SIG-M5 treated with dmso at 0.1 percent for 504 hours (cell line): Measurements from ENCODE around the gene SGK2.
"Not testable (repeated sequence)": the region's sequence is repeated elsewhere in the genome, so short reads cannot be mapped to it uniquely, and the experiment has no call there.

Source experiments
- DNase-seq: peaks from one replicate; lab custom pipeline; 2025; ENCODE audit not compliant: unreplicated experiment; lab: John Stamatoyannopoulos, UW

The SGK2 gene

DNA sequence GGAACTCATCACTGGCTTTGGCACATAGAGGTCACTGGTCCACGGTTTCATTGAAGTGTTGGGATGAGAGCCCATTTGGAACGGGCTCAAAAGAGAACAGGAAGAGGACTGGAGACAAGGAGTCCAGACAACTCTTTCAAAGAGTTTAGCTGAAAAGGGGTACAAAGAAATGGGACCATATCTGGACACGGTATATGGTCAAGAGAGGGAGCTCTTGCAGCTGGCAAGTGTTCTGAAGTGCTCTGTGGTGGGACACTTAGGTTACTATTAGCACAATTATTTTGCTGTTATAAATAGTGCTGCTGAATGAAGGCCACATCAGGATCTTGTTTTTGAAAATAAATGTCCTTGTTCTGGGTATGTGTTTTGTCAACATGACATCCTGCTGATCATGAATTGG lies 4.6 kb downstream of the SGK2 start:
- DNase-seq, result no peak

DNA sequence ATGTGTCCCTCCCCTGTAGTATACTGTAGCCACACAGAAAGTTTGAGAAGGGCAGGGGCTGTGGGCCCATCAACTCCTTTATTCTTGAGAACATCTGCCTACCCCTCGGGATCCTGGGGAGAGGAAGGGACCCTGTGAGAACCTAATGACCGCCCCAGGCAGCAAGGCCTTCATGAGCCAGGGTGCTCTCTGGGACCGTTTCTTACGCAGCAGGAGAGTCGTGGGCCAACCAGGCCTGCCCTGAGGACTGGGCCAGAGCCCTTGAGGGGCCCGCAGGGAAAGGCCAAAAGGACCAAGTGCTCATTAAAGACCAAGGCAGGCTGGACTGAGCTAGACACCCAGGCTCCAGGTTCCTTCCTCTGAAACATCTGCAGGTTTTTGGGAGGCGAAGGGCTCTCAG lies 5.2 kb downstream of the SGK2 start:
- no peak for DNase-seq

DNA sequence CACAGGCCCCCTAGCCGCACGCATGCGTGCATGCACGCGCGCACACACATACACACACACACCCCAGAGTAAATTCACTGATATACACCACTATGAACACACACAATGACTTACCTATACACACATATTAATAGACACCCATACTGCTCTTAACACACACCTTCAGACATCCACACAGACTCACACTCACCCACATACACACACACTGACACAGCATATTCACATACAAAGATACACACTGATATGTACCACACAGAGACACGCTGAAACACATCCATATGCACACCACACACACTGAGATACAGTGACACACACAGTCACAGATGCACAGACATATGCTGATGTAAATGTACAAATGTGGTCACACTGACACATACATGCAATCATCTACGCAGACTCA lies 5.6 kb downstream of the SGK2 start:
- DNase-seq, result no peak

DNA sequence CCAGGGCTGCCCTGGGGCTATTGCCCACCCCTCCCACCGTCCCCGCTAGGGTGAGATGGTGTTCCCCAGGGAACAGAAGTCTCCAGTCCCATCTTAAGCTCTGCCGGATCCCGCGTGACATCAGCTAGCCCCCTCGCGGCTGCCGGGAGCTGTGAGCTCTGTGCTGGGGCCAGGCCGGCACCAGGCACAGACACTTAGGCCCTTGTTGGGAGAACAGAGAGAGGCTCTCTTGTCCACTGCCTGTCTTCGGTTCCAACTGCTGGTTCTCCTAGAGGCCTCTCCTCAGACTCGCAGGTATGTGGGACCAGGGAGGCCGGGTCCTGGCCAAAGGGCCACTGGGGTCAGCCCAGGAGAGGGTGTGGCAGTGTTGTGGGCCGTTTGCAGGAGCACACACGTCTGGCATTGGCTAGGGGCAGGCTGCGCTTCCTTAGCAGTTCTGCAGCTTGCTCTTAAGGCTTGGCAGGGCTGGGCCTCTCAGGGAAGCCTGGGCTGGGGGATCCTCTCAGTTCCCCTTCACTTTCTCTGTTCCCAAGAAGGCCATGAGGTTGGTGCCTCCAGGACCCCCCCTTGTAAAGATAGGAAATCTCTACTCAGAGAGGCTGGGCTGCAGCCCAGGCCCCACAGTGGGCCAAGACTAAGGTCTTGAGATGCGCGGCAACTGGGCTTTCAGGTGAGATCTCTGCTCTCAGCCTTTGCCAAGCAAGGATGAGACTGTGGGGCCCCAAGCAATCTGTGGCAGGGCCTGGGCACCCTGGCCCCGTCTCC lies 6.3 kb downstream of the SGK2 start:
- no peak for DNase-seq

DNA sequence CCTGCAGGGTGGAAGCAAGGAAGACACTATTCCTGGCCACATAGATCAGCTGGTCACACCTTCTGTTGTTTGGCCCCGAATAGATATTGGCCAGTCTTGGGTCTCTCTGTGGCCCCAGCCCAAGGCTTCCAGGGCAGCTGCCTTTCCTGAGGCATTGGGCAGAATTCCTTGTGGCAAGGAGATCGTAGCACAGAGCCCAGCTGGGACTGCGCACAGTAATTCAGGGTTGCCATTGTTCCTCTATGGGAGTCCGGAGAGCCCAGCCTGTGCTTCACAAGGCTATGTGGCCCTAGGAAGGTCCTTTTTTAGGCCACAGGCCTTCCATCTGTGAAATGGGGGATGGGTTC lies 6.9 kb downstream of the SGK2 start:
- no peak for DNase-seq

DNA sequence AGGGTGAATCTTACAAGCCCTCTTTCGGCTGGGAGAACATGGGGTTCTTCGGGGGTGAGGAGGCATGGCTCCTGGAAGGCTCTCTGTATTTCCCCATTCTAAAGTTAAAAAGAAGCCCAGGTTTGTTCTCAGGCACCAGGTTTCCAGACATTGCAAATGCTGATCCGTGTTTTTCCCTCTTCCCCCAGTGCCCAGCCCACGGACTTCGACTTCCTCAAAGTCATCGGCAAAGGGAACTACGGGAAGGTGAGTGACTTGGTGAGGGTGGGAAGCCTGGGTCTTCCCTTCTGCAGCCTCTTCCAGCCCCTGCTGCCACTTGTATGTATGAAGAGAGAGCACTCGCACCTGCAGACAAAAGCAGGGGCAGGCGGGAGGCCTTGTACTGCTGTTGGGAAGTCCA lies 8.7 kb downstream of the SGK2 start:
- DNase-seq, result no peak

DNA sequence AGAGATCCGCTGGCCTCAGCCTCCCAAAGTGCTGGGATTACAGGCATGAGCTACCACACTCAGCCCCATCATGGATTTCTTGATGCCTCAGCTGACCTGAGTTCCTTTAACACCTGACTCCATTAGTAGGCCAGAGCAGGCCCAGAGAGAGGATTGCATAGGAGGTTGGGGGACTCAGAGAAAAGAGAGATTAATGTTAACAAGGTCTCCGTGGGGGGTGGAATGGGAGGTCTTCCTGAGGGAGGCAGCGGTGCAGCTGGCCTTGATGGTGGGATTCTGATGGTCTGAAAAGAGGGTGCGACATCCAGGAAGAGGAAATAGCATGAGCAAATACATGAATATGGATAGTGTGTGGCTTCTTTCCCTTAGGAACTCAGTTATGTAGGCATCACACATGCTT lies 9.9 kb downstream of the SGK2 start:
- DNase-seq, result no peak

DNA sequence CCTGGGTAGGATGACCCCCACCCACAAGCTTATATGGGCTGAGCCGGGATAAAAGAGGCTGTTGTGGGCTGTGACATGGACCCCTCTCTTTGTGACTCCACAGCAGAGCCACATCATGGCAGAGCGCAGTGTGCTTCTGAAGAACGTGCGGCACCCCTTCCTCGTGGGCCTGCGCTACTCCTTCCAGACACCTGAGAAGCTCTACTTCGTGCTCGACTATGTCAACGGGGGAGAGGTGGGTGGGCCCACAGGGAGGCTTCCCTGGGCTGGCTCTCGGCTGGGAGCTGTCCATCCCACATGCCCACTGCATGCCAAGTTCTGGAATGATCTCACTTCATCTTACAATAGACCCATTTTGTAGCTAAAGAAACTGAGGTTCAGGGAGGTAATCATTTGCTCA lies 10.5 kb downstream of the SGK2 start:
- DNase-seq, result no peak

DNA sequence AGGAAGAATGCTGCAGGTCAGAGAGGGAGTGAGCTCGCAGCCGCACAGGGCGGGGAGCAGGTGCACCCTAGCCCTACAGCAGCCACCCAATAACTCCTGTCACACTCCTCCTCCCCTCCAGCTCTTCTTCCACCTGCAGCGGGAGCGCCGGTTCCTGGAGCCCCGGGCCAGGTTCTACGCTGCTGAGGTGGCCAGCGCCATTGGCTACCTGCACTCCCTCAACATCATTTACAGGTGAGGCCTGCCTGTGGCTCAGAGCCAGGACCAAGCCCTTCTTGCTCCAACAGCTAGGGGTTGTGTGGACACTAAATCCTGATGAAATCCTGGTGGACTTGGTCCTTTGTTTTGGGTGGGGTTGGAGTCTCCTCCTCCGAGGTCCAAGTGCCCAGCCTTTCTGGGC lies 11.7 kb downstream of the SGK2 start:
- DNase-seq, result no peak

DNA sequence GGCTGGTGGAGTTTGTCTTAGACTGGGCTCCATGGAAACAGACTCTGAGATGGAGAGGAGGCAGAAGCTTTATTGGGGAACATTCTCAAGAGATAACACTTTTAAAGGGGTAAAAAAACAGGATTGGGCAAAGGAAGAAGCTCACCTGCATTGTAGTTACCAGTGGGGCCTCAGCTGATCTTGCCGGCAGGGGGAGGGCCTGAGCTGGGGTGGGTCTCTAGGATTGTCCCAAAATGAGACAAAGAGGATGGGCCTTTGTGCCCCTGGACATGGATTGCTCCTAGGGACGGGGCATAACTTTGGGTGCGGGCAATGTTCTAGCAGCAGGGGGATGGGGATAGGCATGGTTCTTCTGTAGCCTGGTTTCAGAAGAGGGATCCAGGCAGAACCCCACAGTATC lies 12.5 kb downstream of the SGK2 start:
- DNase-seq, result no peak

DNA sequence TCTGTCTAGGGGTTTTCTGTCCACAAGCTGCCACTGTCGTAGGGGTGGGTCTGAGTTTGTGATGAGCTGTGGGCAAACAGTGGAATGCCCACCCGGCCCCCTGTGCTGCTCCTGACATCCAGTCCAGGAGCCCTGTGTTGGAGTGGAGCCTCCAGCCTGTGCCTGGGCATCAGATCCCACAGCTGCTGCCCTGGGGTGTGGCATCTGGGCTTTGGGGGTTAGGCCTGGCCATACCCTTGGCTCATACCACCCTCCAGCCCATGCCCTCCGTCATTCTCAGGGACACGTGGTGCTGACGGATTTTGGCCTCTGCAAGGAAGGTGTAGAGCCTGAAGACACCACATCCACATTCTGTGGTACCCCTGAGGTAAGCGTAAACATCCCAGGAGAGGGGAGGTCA lies 12.9 kb downstream of the SGK2 start:
- no peak for DNase-seq

DNA sequence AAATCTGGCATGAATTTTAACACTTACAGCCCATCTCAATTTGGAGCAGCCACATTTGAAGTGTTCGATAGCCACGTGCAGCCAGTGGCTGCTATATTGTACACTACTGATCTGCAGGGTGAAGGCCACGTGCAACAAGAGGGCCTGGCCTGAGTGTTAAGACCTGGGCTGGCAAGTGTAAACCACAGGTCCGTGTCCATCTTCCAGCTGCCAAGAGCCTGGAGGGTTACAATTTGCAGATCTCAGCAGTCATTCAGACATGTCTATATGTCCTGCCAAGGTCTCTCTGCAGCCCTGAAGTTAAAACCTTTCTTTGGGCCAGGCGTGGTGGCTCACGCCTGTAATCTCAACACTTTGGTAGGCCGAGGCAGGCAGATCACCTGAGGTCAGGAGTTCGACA lies 14.1 kb downstream of the SGK2 start:
- no peak for DNase-seq

DNA sequence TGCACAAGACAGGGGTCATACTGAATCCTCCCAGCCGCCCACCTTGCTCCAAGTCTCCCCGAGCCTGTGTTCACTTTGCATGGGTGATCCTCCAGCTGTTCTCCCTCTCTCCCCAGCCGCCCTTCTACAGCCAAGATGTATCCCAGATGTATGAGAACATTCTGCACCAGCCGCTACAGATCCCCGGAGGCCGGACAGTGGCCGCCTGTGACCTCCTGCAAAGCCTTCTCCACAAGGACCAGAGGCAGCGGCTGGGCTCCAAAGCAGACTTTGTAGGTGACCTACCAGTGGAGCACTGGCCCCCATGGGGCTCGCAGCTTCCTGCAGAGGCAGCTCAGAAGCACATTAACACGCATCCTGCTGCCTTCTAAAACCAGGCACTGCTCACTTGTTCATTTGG lies 17.3 kb downstream of the SGK2 start:
- no peak for DNase-seq

DNA sequence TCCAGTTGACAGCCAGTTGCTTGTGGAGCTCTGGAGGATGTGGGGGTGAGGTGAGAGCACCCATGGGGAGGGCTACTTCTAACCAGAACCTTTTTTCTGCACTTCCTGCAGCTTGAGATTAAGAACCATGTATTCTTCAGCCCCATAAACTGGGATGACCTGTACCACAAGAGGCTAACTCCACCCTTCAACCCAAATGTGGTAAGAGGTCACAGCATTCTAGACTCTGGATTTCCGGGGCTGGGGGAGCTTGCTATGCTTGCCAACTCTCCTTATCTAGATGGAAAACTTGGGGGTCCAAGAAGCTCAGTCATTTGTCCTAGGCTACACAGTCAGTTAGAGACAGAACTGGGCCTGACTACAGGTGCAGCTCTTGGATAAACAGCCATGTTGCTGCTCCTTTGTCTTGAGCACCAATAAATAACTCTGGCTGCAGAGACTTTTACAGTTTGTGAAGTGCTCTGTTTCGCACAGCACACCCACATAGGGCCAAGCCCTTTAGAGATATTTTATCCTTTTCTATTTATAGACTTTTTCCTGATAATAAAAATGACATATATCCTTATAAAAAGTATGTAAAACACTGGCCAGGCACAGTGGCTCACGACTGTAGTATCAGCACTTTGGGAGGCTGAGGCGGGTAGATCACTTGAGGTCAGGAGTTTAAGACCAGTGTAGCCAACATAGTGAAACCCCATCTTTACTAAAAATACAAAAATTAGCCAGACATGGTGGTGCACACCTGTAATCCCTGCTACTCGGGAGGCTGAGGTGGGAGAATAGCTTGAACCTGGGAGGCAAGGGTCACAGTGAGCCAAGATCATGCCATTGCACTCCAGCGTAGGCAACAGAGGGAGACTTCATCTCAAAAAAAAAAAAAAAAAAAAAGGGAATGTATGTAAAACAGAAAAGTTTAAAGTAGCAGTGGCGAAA lies 21.3 kb downstream of the SGK2 start:
- no peak for DNase-seq

DNA sequence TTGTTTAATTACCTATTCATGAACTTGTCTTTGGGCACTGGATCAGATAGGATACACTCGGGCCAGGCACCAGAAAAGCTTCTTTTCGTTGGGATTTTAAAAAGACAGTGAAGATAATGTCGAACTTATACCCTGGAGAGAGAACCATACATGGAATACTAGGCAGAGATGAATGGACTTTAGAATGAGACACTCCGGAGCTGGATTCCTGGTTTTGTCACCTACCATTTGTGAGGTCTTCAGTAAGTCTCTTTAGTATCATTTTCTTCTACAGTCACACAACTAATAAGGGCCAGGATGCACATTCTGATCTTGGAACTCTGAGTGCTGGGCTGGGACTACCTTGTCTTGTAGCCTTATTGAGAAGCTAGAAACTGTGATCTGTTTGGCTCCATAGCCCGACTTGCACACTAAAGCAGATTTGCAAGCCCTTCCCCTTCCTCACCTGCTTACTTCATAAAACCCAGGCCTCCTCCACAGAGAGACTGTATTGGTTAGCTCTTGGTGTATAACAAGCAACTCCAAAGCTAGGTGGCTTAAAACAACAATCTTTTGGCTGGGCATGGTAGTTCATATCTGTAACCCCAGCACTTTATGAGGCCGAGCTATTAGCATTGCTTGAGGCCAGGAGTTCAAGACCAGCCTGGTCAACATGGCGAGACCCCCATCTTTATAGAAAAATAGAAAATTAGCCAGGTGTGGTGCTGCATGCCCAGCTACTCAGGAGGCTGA lies 24.5 kb downstream of the SGK2 start:
- DNase-seq, result no peak

DNA sequence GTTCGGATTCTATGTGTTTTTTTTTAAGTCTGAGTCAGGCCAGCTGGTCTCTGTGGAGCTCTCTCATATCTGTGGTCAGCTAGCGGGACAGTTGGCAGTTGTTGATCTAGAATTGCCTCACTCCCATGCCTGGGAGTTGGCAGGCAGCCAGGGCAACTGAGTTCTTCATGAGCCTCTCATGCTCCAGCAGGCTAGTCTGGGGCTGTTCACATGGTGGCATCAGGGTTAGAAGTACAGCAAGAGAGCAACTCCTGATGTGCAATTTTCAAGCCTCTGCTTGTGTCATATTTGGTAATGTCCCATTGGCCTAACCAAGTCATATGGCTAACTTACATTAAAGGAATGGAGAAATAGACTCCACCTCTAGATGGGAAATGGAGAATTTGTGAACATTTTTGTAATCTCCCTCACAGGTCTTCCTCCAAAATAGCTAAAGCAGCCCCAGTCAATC lies 25.2 kb downstream of the SGK2 start:
- DNase-seq, result peak; percentile 82

DNA sequence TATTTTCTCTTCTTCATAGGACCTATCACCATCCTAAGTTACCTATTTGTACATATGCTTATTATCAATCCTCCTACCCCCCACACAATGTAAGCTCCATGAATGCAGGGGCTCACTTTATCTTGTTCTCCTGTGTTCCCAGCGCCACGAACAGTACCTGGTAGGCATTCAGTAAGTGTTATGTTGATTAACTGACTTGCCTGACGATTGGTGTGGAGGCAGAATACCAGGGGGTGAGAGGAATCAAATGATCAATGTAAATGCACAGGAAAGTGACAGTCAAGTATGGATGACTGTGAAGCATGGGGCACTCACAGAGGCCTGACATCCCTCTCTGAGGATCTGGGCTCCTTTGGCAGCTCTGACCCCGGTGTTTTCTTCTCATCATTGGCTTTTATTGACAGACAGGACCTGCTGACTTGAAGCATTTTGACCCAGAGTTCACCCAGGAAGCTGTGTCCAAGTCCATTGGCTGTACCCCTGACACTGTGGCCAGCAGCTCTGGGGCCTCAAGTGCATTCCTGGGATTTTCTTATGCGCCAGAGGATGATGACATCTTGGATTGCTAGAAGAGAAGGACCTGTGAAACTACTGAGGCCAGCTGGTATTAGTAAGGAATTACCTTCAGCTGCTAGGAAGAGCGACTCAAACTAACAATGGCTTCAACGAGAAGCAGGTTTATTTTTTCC lies 25.8 kb downstream of the SGK2 start:
- DNase-seq, result no peak

DNA sequence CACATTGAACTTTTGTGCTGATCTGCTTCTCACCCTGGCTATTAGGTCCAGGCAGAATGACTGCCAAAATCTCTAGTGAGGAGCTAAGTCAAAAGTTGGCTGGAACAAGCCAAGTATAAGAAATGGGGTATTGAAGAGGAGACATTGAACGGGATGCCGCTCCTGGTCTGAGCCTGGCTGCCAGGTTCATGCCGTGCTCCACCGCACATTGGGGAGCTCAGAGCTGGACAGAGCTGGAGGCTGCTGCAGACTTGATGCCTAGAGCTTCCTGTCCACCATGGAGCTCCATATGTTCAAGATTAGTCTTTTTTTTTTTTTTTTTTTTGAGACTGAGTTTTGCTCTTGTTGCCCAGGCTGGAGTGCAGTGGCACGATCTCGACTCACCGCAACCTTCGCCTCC lies 27.8 kb downstream of the SGK2 start:
- no peak for DNase-seq

DNA sequence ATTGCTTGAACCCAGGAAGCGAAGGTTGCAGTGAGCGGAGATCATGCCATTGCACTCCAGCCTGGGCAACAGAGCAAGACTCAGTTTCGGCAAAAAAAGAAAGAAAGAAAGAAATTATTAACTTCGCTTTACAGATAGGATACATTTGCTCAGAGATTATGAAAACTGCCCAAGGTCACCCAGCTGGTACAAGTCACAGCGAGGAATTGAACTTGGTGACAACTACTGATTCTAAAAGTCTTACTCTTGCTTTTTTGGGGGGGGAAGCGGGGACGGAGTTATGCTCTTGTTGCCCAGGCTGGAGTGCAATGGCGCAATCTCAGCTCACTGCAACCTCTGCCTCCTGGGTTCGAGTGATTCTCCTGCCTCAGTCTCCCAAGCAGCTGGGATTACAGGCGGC lies 29.7 kb downstream of the SGK2 start:
- DNase-seq, result not testable (repeated sequence)

DNA sequence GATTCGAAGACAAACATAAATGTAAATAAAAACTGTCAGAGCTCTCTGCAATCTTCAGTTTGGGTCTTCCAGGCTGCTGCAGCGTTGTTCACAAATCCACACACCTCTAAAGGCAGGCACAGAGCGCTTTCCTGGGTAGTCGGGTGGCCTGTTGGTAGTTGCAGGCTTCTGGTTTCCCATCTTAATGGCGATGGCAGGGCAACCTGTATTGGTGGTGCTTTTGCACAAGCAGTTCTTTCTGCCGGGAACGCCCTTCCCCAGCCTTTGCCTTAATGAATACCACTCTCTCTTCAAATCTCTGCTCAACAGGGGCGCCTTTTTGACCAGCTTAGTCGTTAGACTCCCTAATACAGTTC lies 31.2 kb downstream of the SGK2 start:
- DNase-seq, result no peak
